HG02852 (cell line): ENCODE measurements around the gene ARHGEF39.
"Not testable (repeated sequence)": the region's sequence is repeated elsewhere in the genome, so short reads cannot be mapped to it uniquely, and the experiment has no call there.

Experiments used
- ATAC-seq: cut with Tn5 transposase; IDR thresholded peaks from one replicate; pipeline ENCODE4 v1.9.1; 2021; ENCODE audit warnings: mild to moderate bottlenecking, moderate library complexity; ENCODE audit not compliant: unreplicated experiment

ARHGEF39 gene

GRCh38 chr9:35653611-35654010 is 11.4 kb downstream of the ARHGEF39 start:
- ATAC-seq, result no peak

- ATAC-seq, result no peak
Observed at GRCh38 chr9:35652829-35653209, 12.2 kb downstream of the ARHGEF39 start.

GRCh38 chr9:35651956-35652828 is 12.8 kb downstream of the ARHGEF39 start:
- no peak for ATAC-seq

GRCh38 chr9:35650341-35651158 is 14.4 kb downstream of the ARHGEF39 start, which contains the start of gene SIT1:
Gene SIT1, minus strand, starts transcription at chr9:35650931. Its CDS starts 78 bp downstream, at chr9:35650853.
- no peak for ATAC-seq

- no peak for ATAC-seq
Observed at GRCh38 chr9:35649431-35650340, 15.3 kb downstream of the ARHGEF39 start.

GRCh38 chr9:35646533-35647265 is 18.3 kb downstream of the ARHGEF39 start:
- peak; percentile 76 for ATAC-seq

GRCh38 chr9:35646153-35646532 is 18.9 kb downstream of the ARHGEF39 start:
- ATAC-seq, result no peak

- ATAC-seq, result not testable (repeated sequence)
Observed at GRCh38 chr9:35645736-35646135, 19.3 kb downstream of the ARHGEF39 start.

GRCh38 chr9:35643046-35643445 is 21.9 kb downstream of the ARHGEF39 start:
- ATAC-seq, result no peak

- ATAC-seq, result not testable (repeated sequence)
Observed at GRCh38 chr9:35641478-35641877, 23.5 kb downstream of the ARHGEF39 start.

- ATAC-seq, result not testable (repeated sequence)
Observed at GRCh38 chr9:35640431-35640830, 24.6 kb downstream of the ARHGEF39 start.

- ATAC-seq, result no peak
Observed at GRCh38 chr9:35639631-35640030, 25.4 kb downstream of the ARHGEF39 start.

GRCh38 chr9:35639225-35639624 is 25.8 kb downstream of the ARHGEF39 start:
- not testable (repeated sequence) for ATAC-seq

GRCh38 chr9:35638751-35639150 is 26.2 kb downstream of the ARHGEF39 start:
- not testable (repeated sequence) for ATAC-seq

- ATAC-seq, result not testable (repeated sequence)
Observed at GRCh38 chr9:35637427-35637955, 27.5 kb downstream of the ARHGEF39 start.

- ATAC-seq, result not testable (repeated sequence)
Observed at GRCh38 chr9:35636877-35637246, 28.1 kb downstream of the ARHGEF39 start.

- no peak for ATAC-seq
Observed at GRCh38 chr9:35636135-35636876, 28.7 kb downstream of the ARHGEF39 start.

GRCh38 chr9:35635730-35636129 is 29.3 kb downstream of the ARHGEF39 start:
- ATAC-seq, result no peak

GRCh38 chr9:35629597-35629996 is 35.4 kb downstream of the ARHGEF39 start:
- ATAC-seq, result no peak
